Ovary (tissue), 9 donors: ENCODE measurements around the gene EEF2. TPM values are rescaled to one million over a fixed set of nuclear protein-coding genes. Genes with fewer than 3 reads are reported as not detected.

Experiments used
- DNase-seq, 5 donors: peaks; one replicate each; pipeline ENCODE4 v3.0.0-alpha.2; 2019 to 2020
- H3K27ac ChIP-seq, 2 donors: fragments of 200-600 bp; one replicate each; pipeline versions ENCODE4 v1.5.1 to v1.8.0; 2019 to 2022
- H3K27me3 ChIP-seq: fragments of 200-600 bp; one replicate; pipeline ENCODE4 v1.8.0; 2022
- H3K36me3 ChIP-seq: fragments of 200-600 bp; sonication (generic); one replicate; pipeline ENCODE4 v1.5.1; 2019
- H3K4me1 ChIP-seq: one replicate; pipeline ENCODE4 v1.8.1; 2013; ENCODE audit warnings: mild to moderate bottlenecking, moderate library complexity; ENCODE audit not compliant: insufficient read depth
- H3K4me3 ChIP-seq: fragments of 200-600 bp; sonication (generic); one replicate; pipeline ENCODE4 v1.5.1; 2017
- H3K9me3 ChIP-seq, 2 donors: fragments of 200-600 bp in 1 of 2; sonication (generic) in 1 of 2; one replicate each; pipeline versions ENCODE4 v1.5.1 to v1.8.1; 2013 to 2019; ENCODE audit warnings: mild to moderate bottlenecking in 1 of 2, moderate library complexity in 1 of 2
- CTCF ChIP-seq, 3 donors: fragments of 450-650 bp in 2 of 3; fragments of 200-600 bp in 1 of 3; IDR thresholded peaks; one replicate each; pipeline versions ENCODE4 v1.5.1 to v1.8.0; 2016 to 2022; ENCODE audit warnings: antibody characterized with exemption in 3 of 3, mild to moderate bottlenecking in 1 of 3
- EP300 ChIP-seq: sonication (generic); formaldehyde crosslinking; IDR thresholded peaks from one replicate; pipeline ENCODE4 v1.6.1; 2017; ENCODE audit warnings: antibody characterized with exemption
- POLR2A ChIP-seq: fragments of 450-650 bp; IDR thresholded peaks from one replicate; pipeline ENCODE4 v1.6.1; 2017; ENCODE audit warnings: antibody characterized with exemption, mild to moderate bottlenecking, moderate library complexity
- WGBS, 3 donors: extraction: QIAGEN DNeasy Blood & Tissue Kit in 1 of 3; methylation state at CpG; one replicate each; pipeline versions ENCODE4 v1.1.5 to v1.1.7; 2013 to 2017; 5-methylcytosine and 5-hydroxymethylcytosine counted together
- intact Hi-C, 4 donors: fragments of 100-400 bp; cut with DNase I; formaldehyde crosslinking; loops; one replicate each; pipeline versions ENCODE4 v1.11.0 to v1.15.1; 2022 to 2023
- polyA plus RNA-seq, 2 donors: library from polyadenylated mRNA; stranded (reverse); fragments of 200-250 nt in 1 of 2; fragments of 350-450 nt in 1 of 2; fragmentation: Illumina TruSeq in 1 of 2; extraction: RNeasy Lipid Tissue Mini Kit (QIAGEN cat#74804) in 1 of 2; gene quantifications; one replicate each; pipeline ENCODE4 v1.2.3, GENCODE V29; 2013 to 2014
- total RNA-seq, 7 donors: library from RNA; depleted of rRNA in 2 of 7; stranded (reverse); fragments of >200 nt in 2 of 7; fragmentation: NEBNext Ultra II Directional in 3 of 7; extraction: Animal tissue kit (Norgen Biotek cat#: 25700) in 3 of 7; gene quantifications; one replicate each; pipeline versions ENCODE4 v1.1.0 to v1.2.4, GENCODE V29; 2016 to 2023
- donor health status: DM: no; HTN: no; CAD: no; lungs with moderate emphysema.
- donor health status: DM: no; HTN: no; CAD: no.
- donor health status: Bipolar disorder and iron deficiency.
- donor health status: DM: yes; HTN: yes; CAD: no.
- donor health status: DM: no; HTN: no; CAD: no.
- donor health status: DM: yes; HTN: yes; CAD: no.

The EEF2 gene
- total and polyA plus RNA-seq, 9 donors = 1,491 to 4,634 (median 3,960) TPM

GRCh38 chr19:3985643-3986259, 488 bp upstream of the EEF2 start:
- no peak for DNase-seq
- Histone ChIP-seq H3K27ac (no peak overlapping the region), H3K4me1 (peaks cover 4% of the 10 kb centered on the region), H3K4me3 (peak overlapping the region; percentile 84), H3K27me3 (no peaks in the 10 kb centered on the region), H3K9me3 (no peaks in the 10 kb centered on the region), H3K36me3 (no peaks in the 10 kb centered on the region)
- intact Hi-C loops = loop anchor here in 1 of 4 donors (5.0 to 10.0 kb wide), 3 partner anchors 139 to 219 kb away; partner anchors contain the start of gene MAP2K2
- 2 to 3% (median 2%) methylated on average over 19 of the region's 19 CpGs for WGBS, 3 donors
- TF ChIP-seq POLR2A (no peak), EP300 (no peak), CTCF (IDR thresholded peaks at IDR 0.05) (no peak)

DNA sequence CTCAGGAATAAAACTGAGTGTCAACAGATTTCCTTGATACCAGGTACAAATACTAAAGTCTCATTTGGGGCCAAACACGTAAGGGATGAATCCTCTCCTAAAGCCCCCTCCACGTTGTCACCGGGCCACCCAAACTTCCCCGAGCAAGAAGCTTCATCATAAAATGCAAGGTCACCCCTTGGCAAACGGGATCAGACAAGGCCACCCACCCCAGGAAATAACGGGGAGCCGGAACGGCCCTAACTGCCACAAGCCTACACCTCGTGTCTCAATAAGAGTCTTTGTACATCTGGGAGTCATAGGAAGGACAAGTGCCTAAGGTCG, 717 bp downstream of the EEF2 start:
- peak overlapping the region; percentile 84 for H3K4me3 ChIP-seq
- intact Hi-C loops = loop anchor here in 1 of 4 donors (10.0 kb wide), 2 partner anchors 140 to 220 kb away; partner anchors contain the start of gene MAP2K2
- peak overlapping the region; percentile 74 to 88 for H3K27ac ChIP-seq
- peaks cover 4% of the 10 kb centered on the region for H3K4me1 ChIP-seq
- TF ChIP-seq CTCF (IDR thresholded peaks at IDR 0.05) = no peak
- TF ChIP-seq POLR2A = no peak
- no peak for TF ChIP-seq EP300
- no peaks in the 10 kb centered on the region for H3K9me3 ChIP-seq
- H3K36me3 ChIP-seq = no peaks in the 10 kb centered on the region
- WGBS, 3 donors = 0 to 2% (median 1%) methylated on average over 10 of the region's 10 CpGs
- H3K27me3 ChIP-seq = no peaks in the 10 kb centered on the region
- DNase-seq = peak in 3 of 5 donors; percentile 24 to 51 (median 28)

- H3K36me3 ChIP-seq = no peaks in the 10 kb centered on the region
- WGBS, 3 donors = 6 to 15% (median 6%) methylated on average over 27 to 30 of the region's 30 CpGs
Observed at GRCh38 chr19:3983936-3984583, 1.2 kb downstream of the EEF2 start.

DNA sequence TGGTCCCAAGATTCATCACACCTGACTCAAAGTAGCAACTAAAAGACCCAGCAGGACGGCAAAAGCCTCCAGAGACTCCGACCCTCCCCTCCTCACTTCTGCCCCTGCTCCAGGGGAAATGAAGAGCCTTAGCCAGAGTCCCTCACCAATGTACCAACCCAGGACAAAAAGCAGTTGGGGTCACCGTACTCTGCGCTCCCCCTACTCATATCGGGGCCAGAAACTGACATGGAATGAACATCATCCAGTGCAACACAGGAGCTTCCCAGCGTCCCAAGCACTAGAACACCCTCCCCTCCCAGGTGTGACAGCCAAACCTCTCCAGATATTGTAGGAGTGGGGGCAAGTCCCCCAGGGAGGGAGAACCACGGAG, 1.7 kb downstream of the EEF2 start:
- no peaks in the 10 kb centered on the region for H3K36me3 ChIP-seq
- peak in 1 of 5 donors; percentile 26 for DNase-seq
- TF ChIP-seq CTCF (IDR thresholded peaks at IDR 0.05) (no peak), EP300 (no peak), POLR2A (no peak)
- H3K4me1 ChIP-seq = peaks cover 4% of the 10 kb centered on the region
- 25 to 42% (median 29%) methylated on average over 7 of the region's 7 CpGs for WGBS, 3 donors
- no peaks in the 10 kb centered on the region for H3K9me3 ChIP-seq
- H3K4me3 ChIP-seq = no peak overlapping the region
- no peaks in the 10 kb centered on the region for H3K27me3 ChIP-seq
- intact Hi-C loops = loop anchor here in 1 of 4 donors (10.0 kb wide), 2 partner anchors 141 to 221 kb away; partner anchors contain the start of gene MAP2K2
- peak overlapping the region in 1 of 2 donors; percentile 57 for H3K27ac ChIP-seq

More at GRCh38 chr19:3983936-3984583, 1.2 kb downstream of the EEF2 start:
- peak in 4 of 5 donors; percentile 46 to 66 (median 56) for DNase-seq
- Histone ChIP-seq H3K9me3 (no peaks in the 10 kb centered on the region), H3K27ac (peak overlapping the region; percentile 57 to 74), H3K27me3 (no peaks in the 10 kb centered on the region), H3K4me3 (peak overlapping the region; percentile 84), H3K4me1 (peaks cover 4% of the 10 kb centered on the region)
- TF ChIP-seq POLR2A (peak; percentile 23), EP300 (no peak)
- intact Hi-C loops = loop anchor here in 1 of 4 donors (10.0 kb wide), 2 partner anchors 141 to 221 kb away; partner anchors contain the start of gene MAP2K2
